Activated CD8-positive, alpha-beta memory T cell treated with anti-CD3 and anti-CD28 coated beads, Interleukin-2, amount 10 ng/mL, durations not matched to agents 7 days and 5 days (primary cell): ENCODE results near the gene RFX8. TPM values are rescaled to one million over a fixed set of nuclear protein-coding genes. Genes with fewer than 3 reads are reported as not detected.
A peak's percentile ranks its signal among the peaks of the same experiment; 100 is the strongest.
"Not testable (repeated sequence)": the region's sequence is repeated elsewhere in the genome, so short reads cannot be mapped to it uniquely, and the experiment has no call there.

Experiments used
- ATAC-seq: fragments of 150-1000 bp; cut with Tn5 transposase; one replicate; pipeline ENCODE4 v1.10.0; 2021; ENCODE audit warnings: moderate library complexity
- CTCF ChIA-PET: fragments of 350-600 bp; sonication (Branson Sonifier 250); formaldehyde crosslinking; loops from one replicate; lab custom pipeline; 2021; ENCODE audit warnings: antibody characterized with exemption; lab: Charles Lee
- DNase-seq: peaks from one replicate; pipeline ENCODE4 v3.0.0-alpha.2; 2020
- H3K27ac Mint-ChIP-seq: one replicate; pipeline ENCODE4 v1.8.0; 2021; ENCODE audit warnings: mild to moderate bottlenecking, mixed read lengths
- H3K27me3 Mint-ChIP-seq: one replicate; pipeline ENCODE4 v1.8.0; 2021; ENCODE audit warnings: mixed read lengths
- H3K36me3 Mint-ChIP-seq: one replicate; pipeline ENCODE4 v1.8.0; 2021; ENCODE audit warnings: mild to moderate bottlenecking, mixed read lengths
- H3K4me1 Mint-ChIP-seq: one replicate; pipeline ENCODE4 v1.8.0; 2021; ENCODE audit warnings: mixed read lengths
- H3K4me3 Mint-ChIP-seq: one replicate; pipeline ENCODE4 v1.8.0; 2021; ENCODE audit warnings: mild to moderate bottlenecking, moderate library complexity, mixed read lengths
- H3K9me3 Mint-ChIP-seq: one replicate; pipeline ENCODE4 v1.8.0; 2022; ENCODE audit warnings: low read depth, mixed read lengths
- total RNA-seq, 2 experiments: library from RNA; stranded (reverse); gene quantifications; one replicate each; pipeline ENCODE4 v1.2.3, GENCODE V29; 2021

The RFX8 gene
- total RNA-seq, 2 experiments from 2014 or later = 1.0 to 2.3 TPM

GRCh38 chr2:101478181-101479001 lies 3.5 kb upstream of the RFX8 start:
- Mint-ChIP-seq H3K27ac (no peak overlapping the region), H3K4me1 (peaks cover 31% of the 10 kb centered on the region), H3K4me3 (no peak overlapping the region), H3K36me3 (no peaks in the 10 kb centered on the region), H3K27me3 (peaks cover 35% of the 10 kb centered on the region), H3K9me3 (no peaks in the 10 kb centered on the region)
- no peak for ATAC-seq
- CTCF ChIA-PET = no interaction called here
- no peak for DNase-seq

- H3K27ac Mint-ChIP-seq = no peak overlapping the region
- DNase-seq (no peak), ATAC-seq (no peak)
- H3K4me3 Mint-ChIP-seq = no peak overlapping the region
- H3K9me3 Mint-ChIP-seq = no peaks in the 10 kb centered on the region
- peaks cover 35% of the 10 kb centered on the region for H3K4me1 Mint-ChIP-seq
- CTCF ChIA-PET = interaction anchor here (0.6 kb wide), 1 partner anchor 16 kb away, joined by 3 read pairs; no protein-coding TSS in a partner anchor
- H3K36me3 Mint-ChIP-seq = no peaks in the 10 kb centered on the region
- peaks cover 36% of the 10 kb centered on the region for H3K27me3 Mint-ChIP-seq
Observed at GRCh38 chr2:101477556-101477955, 2.6 kb upstream of the RFX8 start.

- Mint-ChIP-seq H3K9me3 (no peaks in the 10 kb centered on the region), H3K27ac (no peak overlapping the region), H3K4me3 (no peak overlapping the region), H3K4me1 (peaks cover 37% of the 10 kb centered on the region), H3K27me3 (peaks cover 36% of the 10 kb centered on the region), H3K36me3 (no peaks in the 10 kb centered on the region)
- DNase-seq = no peak
- no peak for ATAC-seq
- CTCF ChIA-PET = interaction anchor here (0.6 kb wide), 1 partner anchor 17 kb away, joined by 3 read pairs; no protein-coding TSS in a partner anchor
Observed at GRCh38 chr2:101476605-101477208, 1.8 kb upstream of the RFX8 start.

GRCh38 chr2:101473911-101474701 lies 806 bp downstream of the RFX8 start:
- Mint-ChIP-seq H3K4me1 (peaks cover 29% of the 10 kb centered on the region), H3K27me3 (peaks cover 25% of the 10 kb centered on the region)

GRCh38 chr2:101473591-101473910 lies 1.4 kb downstream of the RFX8 start:
- Mint-ChIP-seq H3K4me1 (peaks cover 29% of the 10 kb centered on the region), H3K36me3 (no peaks in the 10 kb centered on the region), H3K4me3 (peak overlapping the region; percentile 73), H3K9me3 (no peaks in the 10 kb centered on the region), H3K27ac (peak overlapping the region; percentile 73), H3K27me3 (peaks cover 22% of the 10 kb centered on the region)
- ATAC-seq = no peak
- DNase-seq = no peak
- CTCF ChIA-PET = interaction anchor here (3.0 kb wide), 1 partner anchor 132 kb away, joined by 7 read pairs; no protein-coding TSS in a partner anchor

More at GRCh38 chr2:101473911-101474701, 806 bp downstream of the RFX8 start:
- DNase-seq (peak; percentile 62), ATAC-seq (peak; percentile 71)
- Mint-ChIP-seq H3K27ac (peak overlapping the region; percentile 91), H3K36me3 (no peaks in the 10 kb centered on the region), H3K4me3 (peak overlapping the region; percentile 74), H3K9me3 (no peaks in the 10 kb centered on the region)
- CTCF ChIA-PET = interaction anchor here (0.7 to 3.0 kb wide), 7 partner anchors 112 to 410 kb away, joined by 3 to 7 read pairs (median 3); no protein-coding TSS in a partner anchor

GRCh38 chr2:101469863-101470262 lies 5.0 kb downstream of the RFX8 start:
- H3K9me3 Mint-ChIP-seq = no peaks in the 10 kb centered on the region
- CTCF ChIA-PET = no interaction called here
- no peak overlapping the region for H3K4me3 Mint-ChIP-seq
- no peak for DNase-seq
- peaks cover 8% of the 10 kb centered on the region for H3K4me1 Mint-ChIP-seq
- no peak for ATAC-seq
- H3K36me3 Mint-ChIP-seq = no peaks in the 10 kb centered on the region
- H3K27ac Mint-ChIP-seq = no peak overlapping the region
- peaks cover 11% of the 10 kb centered on the region for H3K27me3 Mint-ChIP-seq

GRCh38 chr2:101467306-101467705 lies 7.6 kb downstream of the RFX8 start:
- H3K4me3 Mint-ChIP-seq = no peak overlapping the region
- H3K4me1 Mint-ChIP-seq = peaks cover 6% of the 10 kb centered on the region
- ATAC-seq (no peak), DNase-seq (no peak)
- H3K36me3 Mint-ChIP-seq = peaks cover 2% of the 10 kb centered on the region
- H3K27me3 Mint-ChIP-seq = peaks cover 9% of the 10 kb centered on the region
- H3K9me3 Mint-ChIP-seq = no peaks in the 10 kb centered on the region
- no peak overlapping the region for H3K27ac Mint-ChIP-seq
- CTCF ChIA-PET = no interaction called here

- Mint-ChIP-seq H3K4me3 (no peak overlapping the region), H3K9me3 (no peaks in the 10 kb centered on the region), H3K36me3 (peaks cover 2% of the 10 kb centered on the region), H3K27me3 (peaks cover 9% of the 10 kb centered on the region), H3K27ac (no peak overlapping the region), H3K4me1 (peaks cover 6% of the 10 kb centered on the region)
- CTCF ChIA-PET = no interaction called here
- DNase-seq = no peak
- no peak for ATAC-seq
Observed at GRCh38 chr2:101466426-101466825, 8.5 kb downstream of the RFX8 start.

GRCh38 chr2:101464841-101465240 lies 10.1 kb downstream of the RFX8 start:
- CTCF ChIA-PET = no interaction called here
- Mint-ChIP-seq H3K27me3 (peaks cover 14% of the 10 kb centered on the region), H3K9me3 (no peaks in the 10 kb centered on the region), H3K4me3 (no peak overlapping the region), H3K27ac (no peak overlapping the region), H3K4me1 (peaks cover 6% of the 10 kb centered on the region), H3K36me3 (peaks cover 2% of the 10 kb centered on the region)
- ATAC-seq = no peak
- DNase-seq = no peak

GRCh38 chr2:101463911-101464641 lies 10.8 kb downstream of the RFX8 start:
- Mint-ChIP-seq H3K9me3 (no peaks in the 10 kb centered on the region), H3K36me3 (peaks cover 2% of the 10 kb centered on the region)

GRCh38 chr2:101463421-101463820 lies 11.5 kb downstream of the RFX8 start:
- no peak for ATAC-seq
- CTCF ChIA-PET = no interaction called here
- DNase-seq = no peak
- Mint-ChIP-seq H3K9me3 (no peaks in the 10 kb centered on the region), H3K4me3 (no peak overlapping the region), H3K27me3 (peaks cover 14% of the 10 kb centered on the region), H3K27ac (no peak overlapping the region), H3K36me3 (peaks cover 2% of the 10 kb centered on the region), H3K4me1 (peaks cover 6% of the 10 kb centered on the region)

More at GRCh38 chr2:101463911-101464641, 10.8 kb downstream of the RFX8 start:
- H3K27me3 Mint-ChIP-seq = peaks cover 14% of the 10 kb centered on the region
- ATAC-seq (no peak), DNase-seq (no peak)
- H3K4me3 Mint-ChIP-seq = no peak overlapping the region
- CTCF ChIA-PET = no interaction called here
- peaks cover 6% of the 10 kb centered on the region for H3K4me1 Mint-ChIP-seq
- no peak overlapping the region for H3K27ac Mint-ChIP-seq

- Mint-ChIP-seq H3K36me3 (peaks cover 2% of the 10 kb centered on the region), H3K4me3 (no peak overlapping the region), H3K4me1 (peaks cover 6% of the 10 kb centered on the region), H3K27ac (no peak overlapping the region), H3K9me3 (no peaks in the 10 kb centered on the region), H3K27me3 (peaks cover 13% of the 10 kb centered on the region)
- no peak for DNase-seq
- CTCF ChIA-PET = no interaction called here
- no peak for ATAC-seq
Observed at GRCh38 chr2:101461381-101461780, 13.5 kb downstream of the RFX8 start.

GRCh38 chr2:101454408-101454807 lies 20.5 kb downstream of the RFX8 start:
- H3K27me3 Mint-ChIP-seq, H3K36me3 Mint-ChIP-seq, H3K9me3 Mint-ChIP-seq, H3K4me3 Mint-ChIP-seq, ATAC-seq, DNase-seq, H3K4me1 Mint-ChIP-seq, CTCF ChIA-PET, H3K27ac Mint-ChIP-seq: not testable (repeated sequence)
